Prostate gland (tissue), 2 donors: ENCODE measurements around the gene MEIS2. TPM values are rescaled to one million over a fixed set of nuclear protein-coding genes. Genes with fewer than 3 reads are reported as not detected.

ENCODE experiments used
- DNase-seq: peaks from one replicate; pipeline ENCODE4 v3.0.0-alpha.2; 2019; ENCODE audit warnings: low spot score
- H3K27ac ChIP-seq, 2 donors: fragments of 200-600 bp; sonication (generic); 2 replicates each; pipeline ENCODE4 v1.5.1; 2017 to 2019
- H3K27me3 ChIP-seq: fragments of 200-600 bp; sonication (generic); replicated peaks from 2 replicates; pipeline ENCODE4 v1.5.1; 2019; ENCODE audit not compliant: insufficient read depth
- H3K36me3 ChIP-seq, 2 donors: fragments of 200-600 bp; sonication (generic); 1 replicate in 1 of 2; 2 replicates in 1 of 2; pipeline versions ENCODE4 v1.5.1 to v1.8.1; 2017 to 2019
- H3K4me1 ChIP-seq: fragments of 200-600 bp; sonication (generic); replicated peaks from 2 replicates; pipeline ENCODE4 v1.5.1; 2019
- H3K4me3 ChIP-seq, 2 donors: fragments of 200-600 bp; sonication (generic); 2 replicates each; pipeline ENCODE4 v1.5.1; 2017 to 2019
- H3K9me3 ChIP-seq: fragments of 200-600 bp; sonication (generic); 2 replicates; pipeline ENCODE4 v1.5.1; 2017
- CTCF ChIP-seq, 4 experiments: fragments of 200-600 bp in 2 of 4; fragments of 450-650 bp in 2 of 4; sonication (generic) in 2 of 4; IDR thresholded peaks; 1 replicate in 3 of 4; 2 replicates in 1 of 4; pipeline ENCODE4 v1.5.1; 2016 to 2019; ENCODE audit warnings: antibody characterized with exemption in 4 of 4, mild to moderate bottlenecking in 2 of 4, moderate library complexity in 2 of 4
- POLR2A ChIP-seq: fragments of 450-650 bp; IDR thresholded peaks from one replicate; pipeline ENCODE4 v1.6.1; 2016; ENCODE audit warnings: antibody characterized with exemption, mild to moderate bottlenecking
- POLR2AphosphoS5 ChIP-seq: sonication (generic); formaldehyde crosslinking; IDR thresholded peaks from one replicate; pipeline ENCODE4 v1.6.1; 2017; ENCODE audit warnings: antibody characterized with exemption
- WGBS: methylation state at CpG from one replicate; pipeline ENCODE4 v1.1.5; 2018; 5-methylcytosine and 5-hydroxymethylcytosine counted together
- intact Hi-C: fragments of 100-400 bp; cut with DNase I; formaldehyde crosslinking; loops from one replicate; pipeline ENCODE4 v1.14.2; 2022
- total RNA-seq, 2 donors: library from RNA; depleted of rRNA; stranded (reverse); fragments of >200 nt; gene quantifications; one replicate each; pipeline ENCODE4 v1.1.0, GENCODE V29; 2016

MEIS2 gene
- total RNA-seq, 2 donors from 2014 or later, result 53.4 to 73.2 TPM

- H3K27me3 ChIP-seq, result no peaks in the 10 kb centered on the region
- DNase-seq, result no peak
- TF ChIP-seq POLR2AphosphoS5 (no peak), CTCF (IDR thresholded peaks at IDR 0.05) (no peak), POLR2A (no peak)
- H3K27ac ChIP-seq, result no peak overlapping the region
- H3K4me1 ChIP-seq, result no peaks in the 10 kb centered on the region
- H3K4me3 ChIP-seq, result no peak overlapping the region
- 67% methylated on average over 2 of the region's 2 CpGs for WGBS
- intact Hi-C loops, result no loop called here
- no peaks in the 10 kb centered on the region for H3K9me3 ChIP-seq
- H3K36me3 ChIP-seq, result no peaks in the 10 kb centered on the region
Measured at GRCh38 chr15:36912311-36912712, 188.0 kb downstream of the MEIS2 start.

GRCh38 chr15:36911322-36911944 is 188.9 kb downstream of the MEIS2 start:
- no peaks in the 10 kb centered on the region for H3K4me1 ChIP-seq
- intact Hi-C loops, result no loop called here
- no peaks in the 10 kb centered on the region for H3K9me3 ChIP-seq
- 86% methylated on average over 5 of the region's 5 CpGs for WGBS
- H3K27ac ChIP-seq, result no peak overlapping the region
- no peaks in the 10 kb centered on the region for H3K36me3 ChIP-seq
- no peak overlapping the region for H3K4me3 ChIP-seq
- H3K27me3 ChIP-seq, result no peaks in the 10 kb centered on the region
- TF ChIP-seq POLR2AphosphoS5, result no peak
- no peak for TF ChIP-seq CTCF (IDR thresholded peaks at IDR 0.05)
- no peak for TF ChIP-seq POLR2A
- DNase-seq, result no peak

- no peaks in the 10 kb centered on the region for H3K9me3 ChIP-seq
- H3K36me3 ChIP-seq, result no peaks in the 10 kb centered on the region
- WGBS, result 87% methylated on average over 4 of the region's 4 CpGs
- H3K27me3 ChIP-seq, result no peaks in the 10 kb centered on the region
- TF ChIP-seq CTCF (IDR thresholded peaks at IDR 0.05), result no peak
- TF ChIP-seq POLR2A, result no peak
- TF ChIP-seq POLR2AphosphoS5, result no peak
- intact Hi-C loops, result no loop called here
- no peak overlapping the region for H3K27ac ChIP-seq
- no peaks in the 10 kb centered on the region for H3K4me1 ChIP-seq
- H3K4me3 ChIP-seq, result no peak overlapping the region
- no peak for DNase-seq
Measured at GRCh38 chr15:36908991-36909390, 191.4 kb downstream of the MEIS2 start.

- 82% methylated on average over 3 of the region's 3 CpGs for WGBS
- H3K9me3 ChIP-seq, result no peaks in the 10 kb centered on the region
- no peak for TF ChIP-seq POLR2AphosphoS5
- TF ChIP-seq CTCF (IDR thresholded peaks at IDR 0.05), result no peak
- TF ChIP-seq POLR2A, result no peak
- no peaks in the 10 kb centered on the region for H3K27me3 ChIP-seq
- no peak for DNase-seq
- intact Hi-C loops, result no loop called here
- no peak overlapping the region for H3K4me3 ChIP-seq
- peak overlapping the region in 1 of 2 donors; percentile 12 for H3K27ac ChIP-seq
- H3K36me3 ChIP-seq, result no peaks in the 10 kb centered on the region
- H3K4me1 ChIP-seq, result no peaks in the 10 kb centered on the region
Measured at GRCh38 chr15:36907295-36907694, 193.1 kb downstream of the MEIS2 start.

GRCh38 chr15:36905908-36906307 is 194.4 kb downstream of the MEIS2 start:
- Histone ChIP-seq H3K36me3 (no peaks in the 10 kb centered on the region), H3K9me3 (no peaks in the 10 kb centered on the region), H3K4me1 (no peaks in the 10 kb centered on the region), H3K4me3 (no peak overlapping the region), H3K27me3 (no peaks in the 10 kb centered on the region), H3K27ac (no peak overlapping the region)
- 33% methylated on average over 5 of the region's 5 CpGs for WGBS
- DNase-seq, result peak; percentile 26
- intact Hi-C loops, result no loop called here
- TF ChIP-seq POLR2A, result no peak
- no peak for TF ChIP-seq POLR2AphosphoS5
- no peak for TF ChIP-seq CTCF (IDR thresholded peaks at IDR 0.05)
